Measurements from ENCODE around the gene IKBKE. TPM values are rescaled to one million over a fixed set of nuclear protein-coding genes. Genes with fewer than 3 reads are reported as not detected.

IKBKE gene
- total RNA-seq, 1 experiment from 2014 or later, result 6.6 TPM

GRCh38 chr1:206502812-206503211 is 32.5 kb downstream of the IKBKE start:
- no peak overlapping the region for H2BK12ac ChIP-seq (ENCODE audit: insufficient read length, low read depth, low read length)
- H2BK5ac ChIP-seq (ENCODE audit: insufficient read length, low read length), result no peak overlapping the region
- H4K20me1 ChIP-seq (ENCODE audit: control insufficient read depth, insufficient read depth, insufficient read length), result no peaks in the 10 kb centered on the region
- no peak overlapping the region for H3K27ac ChIP-seq (ENCODE audit: insufficient read length, low read depth, low read length)
- H4K91ac ChIP-seq (ENCODE audit: insufficient read length, low read depth, low read length), result no peak overlapping the region
- H3K4me1 Mint-ChIP-seq, result peaks cover 15 to 26% of the 10 kb centered on the region in 2 experiments
- no peak overlapping the region for H3T11ph ChIP-seq (ENCODE audit: low read length)
- no peak overlapping the region for H2AK5ac ChIP-seq (ENCODE audit: insufficient read length, low read length)
- H3K4me2 ChIP-seq (ENCODE audit: insufficient read depth, insufficient read length, low read length), result no peak overlapping the region
- H2AFZ ChIP-seq (ENCODE audit: low read length), result no peak overlapping the region
- no peak overlapping the region for H3K14ac ChIP-seq (ENCODE audit: insufficient read depth, low read length)
- no peak overlapping the region for H3K4me3 Mint-ChIP-seq
- no peak overlapping the region for H3K56ac ChIP-seq (ENCODE audit: insufficient read length, low read depth, low read length)
- no CpG with 5 or more reads among the region's 1 CpG for WGBS (ENCODE audit: extremely low coverage, insufficient read length, low lambda C conversion rate)
- no peak overlapping the region for H3K9ac ChIP-seq (ENCODE audit: extremely low read depth, insufficient read length, low read length)
- H3K27ac Mint-ChIP-seq, result no peak overlapping the region
- no peak overlapping the region for H2BK15ac ChIP-seq (ENCODE audit: low read depth, low read length)
- TF ChIP-seq, protein P1, sequence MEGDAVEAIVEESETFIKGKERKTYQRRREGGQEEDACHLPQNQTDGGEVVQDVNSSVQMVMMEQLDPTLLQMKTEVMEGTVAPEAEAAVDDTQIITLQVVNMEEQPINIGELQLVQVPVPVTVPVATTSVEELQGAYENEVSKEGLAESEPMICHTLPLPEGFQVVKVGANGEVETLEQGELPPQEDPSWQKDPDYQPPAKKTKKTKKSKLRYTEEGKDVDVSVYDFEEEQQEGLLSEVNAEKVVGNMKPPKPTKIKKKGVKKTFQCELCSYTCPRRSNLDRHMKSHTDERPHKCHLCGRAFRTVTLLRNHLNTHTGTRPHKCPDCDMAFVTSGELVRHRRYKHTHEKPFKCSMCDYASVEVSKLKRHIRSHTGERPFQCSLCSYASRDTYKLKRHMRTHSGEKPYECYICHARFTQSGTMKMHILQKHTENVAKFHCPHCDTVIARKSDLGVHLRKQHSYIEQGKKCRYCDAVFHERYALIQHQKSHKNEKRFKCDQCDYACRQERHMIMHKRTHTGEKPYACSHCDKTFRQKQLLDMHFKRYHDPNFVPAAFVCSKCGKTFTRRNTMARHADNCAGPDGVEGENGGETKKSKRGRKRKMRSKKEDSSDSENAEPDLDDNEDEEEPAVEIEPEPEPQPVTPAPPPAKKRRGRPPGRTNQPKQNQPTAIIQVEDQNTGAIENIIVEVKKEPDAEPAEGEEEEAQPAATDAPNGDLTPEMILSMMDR (conservative IDR thresholded peaks at IDR 0.05), result no peak
- H4K5ac ChIP-seq (ENCODE audit: insufficient read length, low read depth, low read length), result no peak overlapping the region
- H3K18ac ChIP-seq (ENCODE audit: insufficient read length, low read depth, low read length), result no peak overlapping the region
- H2BK120ac ChIP-seq (ENCODE audit: low read depth, low read length, poor library complexity, severe bottlenecking), result no peak overlapping the region
- H3K23ac ChIP-seq (ENCODE audit: insufficient read length, low read depth, low read length), result no peak overlapping the region
- peaks cover 3% of the 10 kb centered on the region; the same call in 1 of the 2 replicates for H3K4me1 ChIP-seq (ENCODE audit: insufficient read depth, low read length)
- H3K9me3 ChIP-seq (ENCODE audit: control insufficient read depth, low read depth, low read length), result no peaks in the 10 kb centered on the region
- no peaks in the 10 kb centered on the region for H3K79me1 ChIP-seq (ENCODE audit: insufficient read depth, low read depth, low read length, poor library complexity, severe bottlenecking)
- H3K27me3 Mint-ChIP-seq (ENCODE audit: low read depth), result peaks cover 65% of the 10 kb centered on the region
- peaks cover 8% of the 10 kb centered on the region for H3K23me2 ChIP-seq (ENCODE audit: insufficient read length, low read depth, low read length, poor library complexity, severe bottlenecking)
- no peak for DNase-seq
- no peak overlapping the region for H4K8ac ChIP-seq (replicated peaks; ENCODE audit: insufficient read length, low read depth, low read length)
- H2BK20ac ChIP-seq (ENCODE audit: low read depth, low read length, poor library complexity, severe bottlenecking), result no peak overlapping the region
- H3K9me3 Mint-ChIP-seq, result no peaks in the 10 kb centered on the region; a peak in 1 of 5 replicates
- H3K79me2 ChIP-seq (ENCODE audit: insufficient read depth, low read length), result no peaks in the 10 kb centered on the region
- H3K27me3 ChIP-seq (ENCODE audit: insufficient read depth, low read length), result peaks cover 7% of the 10 kb centered on the region; the same call in 1 of the 2 replicates
- no peak overlapping the region for H3K4ac ChIP-seq (ENCODE audit: low read depth, low read length)
- H3K36me3 Mint-ChIP-seq (ENCODE audit: insufficient read depth in 1 of 3, low read depth in 3 of 3), result no peaks in the 10 kb centered on the region; a peak in 1 of 7 replicates

Data from H9 (cell line).